SJSA1 (cell line): ENCODE data around the gene PDE10A. TPM values are rescaled to one million over a fixed set of nuclear protein-coding genes. Genes with fewer than 3 reads are reported as not detected.

ENCODE experiments used
- DNase-seq, 2 experiments: peaks; one replicate each; pipeline ENCODE4 v3.0.0-alpha.2; 2015 to 2020; ENCODE audit warnings: low spot score in 2 of 2, low read depth in 1 of 2
- H3K27ac ChIP-seq: fragments of 250-450 bp; sonication (Bioruptor Pico); 2 replicates; pipeline ENCODE4 v1.5.1; 2020; ENCODE audit warnings: mild to moderate bottlenecking, moderate library complexity
- H3K27me3 ChIP-seq: fragments of 250-450 bp; sonication (Bioruptor Pico); replicated peaks from 2 replicates; pipeline ENCODE4 v1.5.1; 2020; ENCODE audit warnings: mild to moderate bottlenecking, moderate library complexity
- H3K36me3 ChIP-seq: fragments of 250-450 bp; sonication (Bioruptor Pico); 2 replicates; pipeline ENCODE4 v1.5.1; 2020; ENCODE audit warnings: mild to moderate bottlenecking
- H3K4me1 ChIP-seq: fragments of 250-450 bp; sonication (Bioruptor Pico); replicated peaks from 2 replicates; pipeline ENCODE4 v1.6.1; 2021; ENCODE audit warnings: mild to moderate bottlenecking
- H3K4me3 ChIP-seq: fragments of 250-450 bp; sonication (Bioruptor Pico); 2 replicates; pipeline ENCODE4 v1.5.1; 2020; ENCODE audit warnings: mild to moderate bottlenecking
- H3K9me3 ChIP-seq: fragments of 250-450 bp; sonication (Bioruptor Pico); replicated peaks from 2 replicates; pipeline ENCODE4 v1.5.1; 2020; ENCODE audit warnings: mild to moderate bottlenecking
- total RNA-seq: library from RNA; depleted of rRNA; stranded (reverse); fragments of >200 nt; shearing (Covaris generic); gene quantifications from 2 replicates; pipeline ENCODE4 v1.2.3, GENCODE V29; 2014

PDE10A gene
- total RNA-seq, 1 experiment from 2014 or later, result 2.4 TPM

DNA sequence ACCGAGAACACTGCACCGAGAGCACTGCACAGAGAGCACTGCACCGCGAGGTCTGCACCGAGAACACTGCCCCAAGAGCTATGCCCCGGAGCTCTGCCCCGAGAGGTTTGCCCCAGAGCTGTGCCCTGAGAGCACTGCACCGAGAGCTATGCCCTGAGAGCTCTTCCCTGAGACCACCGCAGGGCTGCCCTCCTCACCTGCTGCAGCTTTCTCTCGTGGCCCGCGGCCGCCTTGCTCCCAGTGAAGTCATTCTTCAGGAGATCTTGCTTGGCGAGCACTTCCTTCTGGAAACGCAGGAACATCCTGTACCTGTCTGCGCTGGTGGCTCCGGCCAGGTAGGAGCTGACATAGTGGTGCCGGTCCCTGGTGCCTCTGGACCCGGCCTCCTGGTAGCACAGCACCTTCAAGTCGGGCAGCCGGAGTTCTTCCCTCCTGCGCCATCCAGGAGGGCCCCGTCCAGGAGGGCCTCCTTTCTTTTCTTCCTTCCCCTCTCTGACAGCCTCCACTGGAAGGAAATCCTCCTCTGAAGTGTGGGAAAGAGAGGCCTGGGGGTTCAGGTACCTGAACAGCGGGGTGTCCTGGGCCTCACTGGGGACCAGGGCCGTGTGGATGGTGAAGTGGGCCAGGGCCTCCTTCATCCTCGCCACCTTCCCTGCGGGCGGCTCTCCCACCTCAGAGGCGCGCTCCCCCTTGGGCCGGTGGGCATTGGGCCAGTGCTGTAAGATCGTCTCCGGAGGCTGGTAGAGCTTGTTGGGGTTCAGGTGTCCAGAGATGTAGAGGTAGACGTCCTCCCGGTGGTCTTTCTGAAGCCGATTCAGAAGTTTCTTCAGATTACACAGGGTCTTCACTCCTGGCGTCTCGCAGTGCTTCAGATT is 361.4 kb downstream of the PDE10A start:
- Histone ChIP-seq H3K9me3 (no peaks in the 10 kb centered on the region), H3K4me3 (no peak overlapping the region), H3K4me1 (no peaks in the 10 kb centered on the region), H3K36me3 (no peaks in the 10 kb centered on the region), H3K27ac (no peak overlapping the region), H3K27me3 (no peaks in the 10 kb centered on the region)
- DNase-seq, result no peak

DNA sequence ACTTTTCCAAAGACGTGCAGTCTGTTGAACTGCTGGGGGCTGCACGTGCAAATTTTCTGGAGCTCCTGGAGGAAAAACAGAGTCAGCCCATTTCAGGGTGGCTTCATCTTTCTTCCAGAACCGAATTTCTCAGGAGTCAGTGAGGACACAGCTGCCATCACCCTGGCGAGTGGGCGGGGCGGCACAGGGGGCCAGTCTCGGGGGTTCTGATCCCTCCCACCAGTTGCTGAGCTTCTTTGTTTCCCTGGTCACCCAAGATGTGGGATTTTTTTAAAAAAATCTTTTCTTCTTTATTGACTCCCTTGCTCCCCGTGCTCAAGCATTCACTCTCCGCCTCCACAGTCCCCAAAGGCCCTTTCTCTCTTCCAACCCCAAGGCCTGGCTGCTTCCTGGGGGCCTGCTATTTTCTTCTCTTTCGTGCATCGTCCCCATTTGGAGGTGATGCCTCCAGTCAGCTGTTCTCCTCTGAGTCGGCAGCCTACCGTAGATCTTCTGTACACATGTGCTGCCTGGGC is 362.6 kb downstream of the PDE10A start:
- H3K4me1 ChIP-seq, result no peaks in the 10 kb centered on the region
- no peak overlapping the region for H3K27ac ChIP-seq
- H3K27me3 ChIP-seq, result no peaks in the 10 kb centered on the region
- H3K4me3 ChIP-seq, result no peak overlapping the region
- DNase-seq, result no peak
- H3K9me3 ChIP-seq, result no peaks in the 10 kb centered on the region
- no peaks in the 10 kb centered on the region for H3K36me3 ChIP-seq

DNA sequence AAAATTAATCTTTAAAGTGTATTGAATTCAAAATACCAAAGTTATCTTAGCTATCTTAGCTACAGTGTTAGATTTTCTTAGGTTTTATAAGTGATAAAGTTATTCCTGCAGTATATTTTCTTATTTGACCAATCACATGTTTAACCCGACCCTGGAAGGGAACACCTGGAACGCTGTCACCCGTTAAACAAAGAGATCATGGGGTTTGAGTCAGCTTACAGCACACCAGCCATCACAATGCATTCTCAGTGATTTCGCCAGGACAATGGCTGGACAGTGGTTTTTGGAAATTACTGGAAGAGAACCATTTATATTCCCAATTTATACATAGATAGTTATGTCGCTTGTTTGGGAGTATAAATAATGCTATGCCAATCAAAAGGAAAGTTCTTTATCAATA is 364.2 kb downstream of the PDE10A start:
- no peaks in the 10 kb centered on the region for H3K27me3 ChIP-seq
- no peak overlapping the region for H3K27ac ChIP-seq
- DNase-seq, result no peak

DNA sequence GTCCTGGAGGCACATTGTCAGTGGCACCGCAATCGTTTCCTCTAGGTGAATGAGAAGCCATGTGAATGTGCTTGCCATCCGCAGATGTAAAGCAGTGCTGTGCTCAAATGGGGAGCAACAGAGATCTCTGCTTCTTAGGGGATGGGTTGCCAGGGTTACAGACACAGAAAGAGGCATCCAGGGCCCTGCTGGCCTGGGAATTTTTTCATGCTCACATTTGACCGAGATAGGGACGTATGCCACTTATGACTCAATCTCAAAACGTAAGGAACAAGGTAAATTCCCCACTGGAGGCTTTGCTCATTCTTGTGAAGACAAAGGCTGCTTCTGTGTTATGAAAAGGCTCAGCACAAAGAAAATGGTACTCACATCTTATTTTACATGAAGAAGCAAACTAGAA is 364.6 kb downstream of the PDE10A start:
- Histone ChIP-seq H3K4me3 (no peak overlapping the region), H3K9me3 (no peaks in the 10 kb centered on the region), H3K27me3 (no peaks in the 10 kb centered on the region), H3K27ac (no peak overlapping the region), H3K36me3 (no peaks in the 10 kb centered on the region), H3K4me1 (no peaks in the 10 kb centered on the region)
- no peak for DNase-seq

More for the DNA sequence above, 364.2 kb downstream of the PDE10A start:
- Histone ChIP-seq H3K9me3 (no peaks in the 10 kb centered on the region), H3K4me3 (no peak overlapping the region), H3K36me3 (no peaks in the 10 kb centered on the region), H3K4me1 (no peaks in the 10 kb centered on the region)

- H3K27me3 ChIP-seq, result 0 out of 2 replicates have a peak, but pooled peaks cover 3% of the 10 kb centered on the region
- H3K27ac ChIP-seq, result no peak overlapping the region
- H3K4me3 ChIP-seq, result no peak overlapping the region
- H3K4me1 ChIP-seq, result no peaks in the 10 kb centered on the region
- H3K9me3 ChIP-seq, result no peaks in the 10 kb centered on the region
- no peaks in the 10 kb centered on the region for H3K36me3 ChIP-seq
- no peak for DNase-seq
Measured at GRCh38 chr6:165292657-165293056, 370.4 kb downstream of the PDE10A start.
